Measurements from ENCODE around the gene SPOP. TPM values are rescaled to one million over a fixed set of nuclear protein-coding genes. Genes with fewer than 3 reads are reported as not detected.

SPOP gene
- total RNA-seq, 1 experiment from 2014 or later, result 58.0 TPM

- ATAC-seq (no peak), DNase-seq (ENCODE audit: low read depth, low spot score) (no peak)
- no peaks in the 10 kb centered on the region for H3K27me3 ChIP-seq (ENCODE audit: control insufficient read depth, insufficient read depth, low read length)
- no peak for TF ChIP-seq REST (IDR thresholded peaks at IDR 0.05; ENCODE audit: insufficient read depth in 1 of 2, low read depth in 2 of 2, low read length in 1 of 2)
- TF ChIP-seq CTCF (IDR thresholded peaks at IDR 0.05), result no peak
- TF ChIP-seq TCF7L2 (IDR thresholded peaks at IDR 0.05; ENCODE audit: low read depth, low read length), result no peak
- TF ChIP-seq SIN3A (IDR thresholded peaks at IDR 0.05; ENCODE audit: borderline replicate concordance, insufficient read depth, low read depth, low read length), result no peak
- no peak for TF ChIP-seq POLR2AphosphoS5 (IDR thresholded peaks at IDR 0.05; ENCODE audit: low read depth, low read length)
- CTCF ChIA-PET, result interaction anchor here (0.6 to 0.7 kb wide), 2 partner anchors 125 to 187 kb away, joined by 4 to 13 read pairs; no protein-coding TSS in a partner anchor
- intact Hi-C loops (cut with micrococcal nuclease; ENCODE audit: unreplicated experiment) (loop anchor here (5.0 to 10.0 kb wide), 2 partner anchors 282 to 424 kb away; partner anchors contain the start of gene DLX3), in situ Hi-C loops (cut with HindIII; ENCODE audit: low pct_unique_long_range_greater_than_20kb, low sequenced_read_pairs) (no loop called here)
- H3K9me3 ChIP-seq (ENCODE audit: control insufficient read depth, insufficient read depth, low read depth, low read length), result no peaks in the 10 kb centered on the region
- H3K4me1 ChIP-seq (ENCODE audit: control insufficient read depth, insufficient read depth, low read length), result peaks cover 15% of the 10 kb centered on the region
- no peak overlapping the region for H3K27ac ChIP-seq (ENCODE audit: low read length)
- H3K36me3 ChIP-seq (ENCODE audit: control insufficient read depth, insufficient read depth, low read length), result no peaks in the 10 kb centered on the region
- POLR2A ChIA-PET, result no interaction called here
- no peak overlapping the region for H3K4me3 ChIP-seq (ENCODE audit: low read depth in 2 of 2, low read length in 2 of 2)
- no TSS peak for BruUV-seq (replicated peaks)
Measured at GRCh38 chr17:49572806-49573420, 105.0 kb downstream of the SPOP start.

- Histone ChIP-seq H3K27ac (ENCODE audit: low read length) (no peak overlapping the region), H3K36me3 (ENCODE audit: control insufficient read depth, insufficient read depth, low read length) (no peaks in the 10 kb centered on the region), H3K4me3 (ENCODE audit: low read depth in 2 of 2, low read length in 2 of 2) (no peak overlapping the region), H3K27me3 (ENCODE audit: control insufficient read depth, insufficient read depth, low read length) (no peaks in the 10 kb centered on the region; the same call in 1 of the 2 replicates), H3K9me3 (ENCODE audit: control insufficient read depth, insufficient read depth, low read depth, low read length) (no peaks in the 10 kb centered on the region), H3K4me1 (ENCODE audit: control insufficient read depth, insufficient read depth, low read length) (peaks cover 10% of the 10 kb centered on the region)
- TF ChIP-seq SIN3A (IDR thresholded peaks at IDR 0.05; ENCODE audit: borderline replicate concordance, insufficient read depth, low read depth, low read length) (no peak), CTCF (IDR thresholded peaks at IDR 0.05) (no peak), POLR2AphosphoS5 (IDR thresholded peaks at IDR 0.05; ENCODE audit: low read depth, low read length) (no peak)
- intact Hi-C loops (cut with micrococcal nuclease; ENCODE audit: unreplicated experiment) (loop anchor here (5.0 to 10.0 kb wide), 2 partner anchors 283 to 425 kb away; partner anchors contain the start of gene DLX3), in situ Hi-C loops (cut with HindIII; ENCODE audit: low pct_unique_long_range_greater_than_20kb, low sequenced_read_pairs) (no loop called here)
- BruUV-seq (replicated peaks), result no TSS peak
- DNase-seq (ENCODE audit: low read depth, low spot score), result no peak
- ATAC-seq, result no peak
- ChIA-PET POLR2A (no interaction called here), CTCF (interaction anchor here (0.6 to 1.4 kb wide), 2 partner anchors 15 to 125 kb away, joined by 8 to 13 read pairs; no protein-coding TSS in a partner anchor)
Measured at GRCh38 chr17:49572226-49572625, 105.7 kb downstream of the SPOP start.
